Measurements from ENCODE around the gene ULBP2.
"Not testable (repeated sequence)": the region's sequence is repeated elsewhere in the genome, so short reads cannot be mapped to it uniquely, and the experiment has no call there.

ULBP2 gene

DNA sequence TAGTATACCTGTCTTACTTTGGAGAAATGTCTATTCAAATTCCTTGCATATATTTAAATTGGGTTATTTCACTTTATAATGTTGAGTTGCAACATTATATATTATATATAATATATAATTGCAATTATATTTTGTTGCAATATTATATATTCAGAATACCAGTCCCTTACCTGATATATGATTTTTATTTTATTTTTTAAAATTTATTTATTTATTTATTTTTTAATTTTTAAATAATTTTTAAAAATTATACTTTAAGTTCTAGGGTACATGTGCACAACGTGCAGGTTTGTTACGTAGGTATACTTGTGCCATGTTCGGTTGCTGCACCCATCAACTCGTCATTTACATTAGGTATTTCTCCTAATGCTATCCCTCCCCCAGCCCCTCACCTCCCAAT, 14.8 kb upstream of the ULBP2 start:
- DNase-seq: not testable (repeated sequence)

DNA sequence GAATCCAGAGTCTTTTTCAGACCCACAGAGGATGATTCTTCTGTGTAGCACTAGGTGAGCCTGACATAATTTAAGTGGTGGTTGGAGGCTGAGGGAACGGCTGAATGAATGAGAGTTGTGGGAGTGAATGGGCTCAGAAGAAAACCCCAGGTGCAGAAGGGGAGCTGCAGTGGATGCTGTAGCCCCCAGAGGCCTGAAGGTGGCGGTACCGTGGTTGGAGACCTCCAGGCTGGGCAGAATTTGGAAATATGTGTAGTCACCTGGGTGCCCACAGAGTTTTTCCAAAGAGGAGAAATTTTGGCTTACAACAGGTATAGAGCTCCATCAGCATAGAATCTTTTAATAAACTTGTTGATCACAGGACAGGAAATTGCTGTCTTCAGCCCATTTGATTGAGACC, 12.4 kb upstream of the ULBP2 start:
- no peak for DNase-seq

DNA sequence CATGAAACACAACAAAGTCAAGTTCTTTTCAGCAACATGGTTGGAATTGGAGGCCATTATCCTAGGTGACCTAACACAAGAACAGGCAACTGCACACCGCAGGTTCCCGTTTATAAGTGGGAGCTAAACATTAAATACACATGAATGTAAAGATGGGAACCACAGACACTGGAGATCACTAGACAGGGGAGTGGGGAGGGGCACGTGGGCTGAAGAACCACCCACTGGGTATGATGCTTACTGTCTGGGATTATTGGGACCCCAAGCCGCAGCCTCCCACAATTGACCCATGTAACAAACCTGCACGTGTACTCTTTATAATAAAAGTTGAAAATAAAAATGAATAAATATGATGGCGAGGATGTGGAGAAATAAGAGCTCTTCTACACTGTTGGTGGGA, 10.3 kb upstream of the ULBP2 start:
- no peak for DNase-seq

DNA sequence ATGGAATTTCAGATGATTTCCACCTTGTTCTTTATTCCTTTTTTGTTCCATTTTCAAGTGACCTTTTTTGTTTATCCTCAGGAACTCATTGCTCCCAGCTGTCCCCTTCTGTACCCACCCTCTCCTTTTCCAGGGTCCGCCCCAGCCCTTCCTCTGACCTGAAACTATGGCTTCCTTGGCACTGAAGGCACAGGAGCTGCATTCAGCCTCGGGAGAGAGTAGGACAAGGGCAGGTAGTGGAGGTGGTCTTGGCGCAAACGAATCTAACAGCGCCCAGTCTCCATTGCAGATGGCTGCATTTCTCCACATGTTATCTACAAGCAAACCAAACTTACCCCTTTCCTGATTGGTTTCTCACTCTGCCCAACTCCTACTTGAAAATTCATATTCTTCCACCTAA, 8.8 kb upstream of the ULBP2 start:
- no peak for DNase-seq

DNA sequence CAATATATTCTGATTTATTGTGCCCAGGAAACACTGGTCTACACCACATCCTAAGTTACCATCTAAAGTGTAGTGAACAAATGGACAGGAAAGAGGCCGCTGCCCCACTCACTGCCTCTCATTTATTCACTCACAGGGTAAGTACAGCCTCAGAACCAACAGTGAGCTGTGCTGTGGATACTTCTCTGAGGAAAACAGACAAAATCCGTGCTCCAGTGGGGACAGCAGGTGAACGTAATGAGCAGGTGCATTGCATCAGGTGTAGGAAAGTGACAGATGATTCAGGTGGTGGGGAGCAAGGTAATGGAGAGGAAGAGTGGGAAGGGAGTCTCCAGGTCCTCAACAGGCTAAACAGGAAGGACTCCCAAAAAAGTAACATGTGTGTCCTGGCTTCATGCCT, 8.4 kb upstream of the ULBP2 start:
- no peak for DNase-seq

DNA sequence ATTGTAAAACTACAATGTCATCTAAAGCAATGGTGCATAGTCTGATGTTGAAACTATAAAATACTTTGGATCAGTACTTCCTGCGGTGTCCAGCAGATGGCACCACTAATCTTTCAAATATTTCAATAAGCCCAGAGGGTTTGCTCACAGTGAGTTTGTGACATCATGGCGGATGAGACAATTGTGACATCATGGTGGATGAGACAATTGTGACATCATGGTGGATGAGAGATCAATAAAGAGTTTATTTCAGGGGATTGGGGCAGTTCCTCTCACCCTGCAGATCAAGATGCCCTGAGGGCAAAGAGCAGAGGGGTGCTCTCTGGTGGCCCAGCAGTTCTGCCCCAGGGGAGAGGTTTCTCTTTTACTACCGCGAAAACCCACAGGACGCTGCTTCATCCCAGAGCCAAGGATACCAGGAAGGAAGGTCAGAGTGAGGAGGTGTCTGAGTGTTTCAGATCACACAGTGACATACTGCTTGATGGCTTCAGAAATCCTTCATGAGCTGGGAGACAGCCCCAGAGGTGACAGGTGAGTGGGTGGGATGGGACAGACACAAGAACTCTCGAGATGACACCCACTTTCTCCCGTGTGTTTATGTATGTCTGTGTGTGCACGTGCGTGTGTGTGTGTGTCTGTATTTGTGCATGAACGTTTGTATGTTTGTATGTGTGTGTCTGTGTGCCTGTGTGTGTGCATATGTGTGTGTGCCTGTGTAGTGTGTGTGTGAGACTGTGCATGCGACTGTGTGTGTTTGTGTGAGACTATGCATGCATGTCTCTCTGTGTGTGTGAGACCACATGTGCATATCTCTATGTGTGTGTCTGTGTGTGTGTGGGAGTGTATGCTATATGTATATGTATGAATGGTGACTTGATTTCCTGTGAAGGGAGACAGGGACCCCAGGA, 7.3 kb upstream of the ULBP2 start:
- DNase-seq: no peak

DNA sequence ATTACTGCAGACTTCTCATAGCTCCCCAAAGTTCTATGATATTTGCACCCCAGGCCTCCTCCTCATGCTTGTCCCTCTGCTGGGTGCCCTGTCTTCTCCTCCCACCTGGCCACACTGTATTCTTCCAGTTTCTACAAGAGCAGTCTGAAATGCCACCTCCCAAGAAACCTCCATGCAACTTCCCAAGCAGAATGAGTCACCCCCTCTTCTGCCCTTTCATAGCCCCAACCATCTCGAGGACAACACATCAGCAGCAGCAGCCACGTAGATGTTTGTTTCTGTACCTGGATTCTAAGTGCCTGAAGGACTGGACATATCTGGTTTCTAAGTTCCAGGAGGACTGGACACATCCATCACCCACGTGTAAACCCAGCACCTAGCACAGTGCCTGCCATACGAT, 6.6 kb upstream of the ULBP2 start:
- no peak for DNase-seq

DNA sequence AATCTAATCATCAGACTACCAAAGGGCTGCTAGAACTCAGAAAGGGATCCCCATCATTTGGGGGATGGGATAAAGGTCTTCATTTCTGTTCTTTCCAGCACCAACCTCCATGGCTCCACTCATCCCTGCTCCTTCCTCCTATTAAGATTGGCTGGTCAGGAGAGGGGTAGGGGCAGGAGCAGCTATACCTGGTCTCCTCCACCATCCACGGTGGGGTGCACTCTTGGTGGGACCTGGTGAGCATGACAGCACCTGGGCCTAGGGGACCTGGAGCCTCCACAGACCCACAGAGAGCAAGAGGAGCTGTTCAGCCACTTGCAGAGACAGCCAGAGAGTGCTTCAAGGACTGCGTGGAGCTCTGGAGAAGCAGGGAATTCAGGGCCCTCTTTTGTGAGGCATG, 6.1 kb upstream of the ULBP2 start:
- no peak for DNase-seq

DNA sequence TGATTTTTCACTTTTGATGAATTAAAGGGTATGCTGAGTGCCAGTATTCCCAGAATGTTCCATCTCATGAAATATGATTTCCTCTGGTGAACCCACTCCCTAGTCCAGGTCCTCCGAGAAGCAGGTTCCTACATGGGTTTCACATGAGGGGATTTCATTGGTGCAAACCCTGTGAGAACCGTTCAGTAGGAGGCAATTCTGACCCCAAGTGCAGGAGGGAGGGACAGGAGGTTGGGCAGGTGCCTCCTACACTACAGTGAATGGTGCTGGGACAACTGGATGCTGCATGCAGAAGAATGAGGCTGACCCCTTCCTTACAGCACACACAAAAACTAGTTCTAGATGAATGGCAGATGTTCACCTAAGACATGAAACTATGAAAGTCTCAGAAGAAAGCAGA, 5.1 kb upstream of the ULBP2 start:
- DNase-seq: no peak

DNA sequence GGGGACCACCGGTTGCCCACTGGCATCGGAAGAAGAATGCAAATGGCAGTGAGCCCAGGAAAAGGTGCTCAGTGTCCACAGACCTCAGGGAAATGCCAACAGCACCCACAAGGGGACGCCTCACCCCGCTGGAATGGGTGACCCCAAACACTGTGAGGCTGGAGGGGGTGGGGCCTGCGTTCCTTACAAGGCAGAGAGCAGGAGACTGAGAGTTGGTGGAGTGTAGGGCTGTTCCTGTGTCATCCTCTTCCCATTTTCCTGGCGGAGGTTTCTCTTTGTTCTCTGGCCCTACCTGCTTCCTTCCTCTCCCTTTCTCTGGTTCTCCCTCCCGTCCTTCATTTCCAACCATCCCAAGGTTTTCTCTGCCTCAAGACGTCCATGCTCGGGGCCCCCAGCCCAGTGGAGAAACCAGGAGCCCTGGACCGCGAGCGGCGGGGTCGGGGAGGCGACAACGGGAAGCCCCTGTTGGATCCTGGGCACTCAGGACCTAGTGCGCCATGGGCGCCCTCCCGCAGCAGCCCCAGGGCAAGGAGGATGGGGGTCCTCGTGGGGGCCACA, 3.7 kb upstream of the ULBP2 start:
- not testable (repeated sequence) for DNase-seq

DNA sequence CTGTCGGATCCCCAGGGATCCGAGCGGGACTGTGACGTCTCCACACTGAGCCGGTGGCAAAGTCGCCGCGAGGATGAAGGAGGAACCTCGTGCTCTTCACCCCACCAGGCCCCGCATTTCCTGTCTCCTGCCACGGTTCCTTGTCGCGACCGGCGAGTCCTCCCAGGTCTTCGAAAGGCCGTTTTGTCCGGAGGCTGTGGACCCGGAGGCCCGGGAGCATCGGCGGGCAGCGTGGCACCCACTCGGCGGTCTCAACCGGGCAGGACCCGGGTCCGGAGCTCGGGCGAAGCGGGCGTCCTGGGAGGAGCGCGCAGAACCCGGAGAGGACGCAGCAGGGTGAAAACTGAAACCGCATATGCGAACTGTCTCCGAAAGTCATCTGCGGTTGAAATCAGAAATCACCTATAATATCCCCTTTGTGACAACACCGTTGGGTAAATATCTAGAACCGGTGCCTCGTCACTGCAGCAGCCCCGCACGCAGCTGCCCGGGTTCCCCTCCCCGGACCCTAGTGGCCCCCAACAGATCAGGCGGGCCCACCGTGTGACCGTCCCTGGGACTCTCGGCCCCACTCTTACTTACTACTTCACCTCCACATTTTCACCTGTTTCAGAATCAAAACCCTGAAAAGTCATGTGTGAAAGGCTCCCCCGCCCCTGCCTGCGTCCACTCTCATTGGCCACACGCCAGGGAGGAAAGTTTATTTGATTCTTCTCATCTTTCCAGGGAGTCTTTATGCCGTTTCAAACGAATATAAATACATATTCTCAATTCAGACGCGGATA, 3.1 kb upstream of the ULBP2 start:
- DNase-seq: no peak

DNA sequence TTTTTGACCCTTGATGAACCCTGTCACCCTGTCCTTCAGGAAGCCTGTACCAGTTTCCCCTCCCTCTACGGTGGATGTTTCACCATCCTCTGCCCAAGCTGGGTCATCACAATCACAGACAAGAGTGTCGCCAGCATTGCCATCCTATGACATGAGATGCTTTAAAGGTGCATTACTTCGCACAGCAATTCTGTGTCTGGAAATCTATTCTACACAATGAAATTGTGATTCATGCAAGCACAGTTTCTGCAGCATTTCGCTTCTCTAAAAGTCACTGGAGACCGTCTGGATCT, 2.5 kb upstream of the ULBP2 start:
- no peak for DNase-seq

DNA sequence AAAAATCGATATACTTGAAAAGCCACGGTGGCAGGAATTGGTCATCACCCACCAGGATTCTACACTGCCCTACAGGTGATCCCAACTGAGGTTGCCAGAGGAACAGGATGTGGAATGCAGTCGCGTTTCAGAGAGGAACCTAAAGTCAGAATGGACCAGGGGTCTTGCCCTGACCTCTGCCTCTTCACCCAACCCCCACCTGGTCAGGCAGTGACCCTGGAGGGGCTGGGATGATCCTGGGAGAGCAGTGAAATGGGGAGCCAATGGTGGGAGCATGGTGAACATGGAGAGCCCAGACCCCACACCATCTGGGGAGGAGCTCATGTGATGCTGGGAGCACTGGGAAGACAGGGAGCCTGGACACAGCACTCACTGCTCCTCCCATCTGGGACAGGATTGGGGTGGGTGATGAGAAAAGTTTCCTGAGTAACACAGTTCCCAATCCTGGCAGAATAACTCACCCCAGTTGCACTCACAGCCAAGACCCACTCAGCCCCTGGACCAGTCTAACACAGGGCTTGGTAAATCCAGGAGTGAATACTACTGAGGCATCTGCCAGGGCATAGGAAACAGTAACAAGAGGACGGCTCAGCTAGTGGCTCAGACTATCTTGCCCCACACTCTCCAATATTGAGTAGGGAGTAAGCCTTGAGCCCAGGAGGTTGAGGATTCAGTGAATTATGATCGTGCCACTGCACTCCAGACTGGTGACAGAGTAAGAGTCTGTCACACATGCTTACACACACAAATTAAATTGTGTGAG, 1.7 kb upstream of the ULBP2 start:
- DNase-seq: no peak

DNA sequence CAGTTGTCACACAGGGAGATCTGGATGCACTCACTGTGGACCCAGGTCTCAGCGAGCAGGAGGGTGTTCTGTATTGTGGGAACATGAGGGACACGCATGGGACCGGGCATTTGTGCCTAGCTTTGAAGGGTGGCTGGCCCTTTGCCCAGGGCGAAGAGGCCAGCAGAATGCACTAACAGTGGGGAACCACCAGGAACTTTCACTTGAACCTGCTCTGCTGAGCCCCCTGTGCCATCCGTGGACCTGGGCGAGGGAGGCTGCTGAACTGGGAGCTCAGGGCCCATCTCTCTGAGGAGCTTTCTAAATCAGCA, 1.2 kb upstream of the ULBP2 start:
- no peak for DNase-seq

DNA sequence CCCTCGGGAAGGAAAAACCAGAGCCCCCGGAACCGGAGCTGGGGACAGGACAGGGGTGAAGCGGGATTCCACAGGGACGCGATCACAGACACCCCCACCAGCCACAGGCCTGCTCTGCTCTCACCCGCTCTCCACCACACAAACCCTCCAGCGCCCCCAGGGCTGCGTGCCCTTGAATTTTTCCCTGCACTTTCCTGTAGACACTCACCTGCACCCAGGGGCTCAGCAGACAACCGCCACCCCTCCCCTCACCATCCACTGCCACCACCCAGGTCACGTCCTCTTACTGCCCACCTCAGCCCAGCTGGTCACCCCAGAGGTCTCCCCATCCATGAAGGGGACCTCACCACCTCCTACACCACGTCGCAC, 631 bp downstream of the ULBP2 start:
- no peak for DNase-seq

DNA sequence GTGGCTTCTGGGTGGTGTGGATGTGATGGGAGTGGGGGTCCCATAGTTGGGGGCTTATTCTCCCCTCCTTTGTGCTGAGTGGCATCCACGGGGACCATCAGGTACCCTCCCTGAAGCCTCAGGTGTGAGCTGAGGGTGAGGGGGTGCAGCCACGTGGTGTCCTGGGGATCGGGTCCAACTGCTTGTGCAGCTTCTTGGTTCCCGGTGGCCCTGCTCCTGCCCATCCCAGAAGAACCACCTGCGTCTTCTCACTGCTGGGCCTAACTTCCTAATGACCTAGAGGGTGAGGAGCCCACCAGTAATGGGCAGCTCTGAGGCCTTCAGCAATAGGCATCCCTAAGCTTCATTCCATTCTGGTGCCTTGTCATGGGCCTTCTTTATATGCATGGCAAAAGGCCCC, 1.5 kb downstream of the ULBP2 start:
- not testable (repeated sequence) for DNase-seq

DNA sequence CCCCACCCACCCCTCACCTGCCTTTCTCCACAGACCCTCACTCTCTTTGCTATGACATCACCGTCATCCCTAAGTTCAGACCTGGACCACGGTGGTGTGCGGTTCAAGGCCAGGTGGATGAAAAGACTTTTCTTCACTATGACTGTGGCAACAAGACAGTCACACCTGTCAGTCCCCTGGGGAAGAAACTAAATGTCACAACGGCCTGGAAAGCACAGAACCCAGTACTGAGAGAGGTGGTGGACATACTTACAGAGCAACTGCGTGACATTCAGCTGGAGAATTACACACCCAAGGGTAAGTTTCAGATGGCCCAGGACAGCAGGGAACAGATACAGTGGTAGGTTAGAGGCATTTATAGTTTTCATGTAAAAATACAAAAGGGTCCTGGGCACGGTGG, 3.5 kb downstream of the ULBP2 start:
- DNase-seq: not testable (repeated sequence)

DNA sequence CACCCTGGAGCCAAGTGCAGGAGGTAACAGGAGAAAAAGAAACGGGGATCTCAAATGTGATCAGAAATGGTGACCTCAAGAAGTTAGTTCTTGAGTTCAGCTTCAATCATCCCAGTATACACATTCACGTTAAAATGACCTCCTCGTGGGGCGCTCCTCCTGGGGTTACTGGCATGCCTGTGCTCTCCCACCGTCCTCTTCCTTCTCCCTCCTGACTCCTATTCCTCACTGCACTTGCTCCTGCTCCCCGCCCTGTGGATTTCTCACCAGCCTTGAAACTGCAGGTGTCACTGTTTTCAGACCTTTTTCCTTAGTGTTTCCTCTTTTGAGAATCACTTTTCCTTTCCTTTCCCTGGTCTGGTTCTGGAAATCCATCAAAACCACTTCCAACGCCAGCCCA, 4.8 kb downstream of the ULBP2 start:
- DNase-seq: not testable (repeated sequence)

DNA sequence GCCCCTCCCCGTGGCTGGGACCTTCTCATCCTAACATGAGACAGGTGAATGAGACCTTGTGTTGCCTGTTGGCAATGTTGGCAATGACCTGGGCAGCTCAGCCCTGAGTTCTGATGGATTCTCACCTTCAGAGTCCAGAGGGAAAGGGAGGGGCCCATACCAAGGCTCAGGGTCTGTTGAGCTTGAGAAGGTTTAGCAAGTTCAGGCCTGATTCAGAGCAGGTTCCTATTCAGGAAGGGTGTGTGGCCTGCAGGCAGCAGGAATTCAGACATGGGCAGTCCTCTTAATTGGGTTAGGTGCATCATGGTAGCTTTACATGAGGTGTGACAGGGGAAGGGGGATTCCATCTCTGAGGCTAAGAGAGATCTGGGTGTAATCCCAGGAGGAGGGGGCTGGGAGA, 5.7 kb downstream of the ULBP2 start:
- DNase-seq: not testable (repeated sequence)

DNA sequence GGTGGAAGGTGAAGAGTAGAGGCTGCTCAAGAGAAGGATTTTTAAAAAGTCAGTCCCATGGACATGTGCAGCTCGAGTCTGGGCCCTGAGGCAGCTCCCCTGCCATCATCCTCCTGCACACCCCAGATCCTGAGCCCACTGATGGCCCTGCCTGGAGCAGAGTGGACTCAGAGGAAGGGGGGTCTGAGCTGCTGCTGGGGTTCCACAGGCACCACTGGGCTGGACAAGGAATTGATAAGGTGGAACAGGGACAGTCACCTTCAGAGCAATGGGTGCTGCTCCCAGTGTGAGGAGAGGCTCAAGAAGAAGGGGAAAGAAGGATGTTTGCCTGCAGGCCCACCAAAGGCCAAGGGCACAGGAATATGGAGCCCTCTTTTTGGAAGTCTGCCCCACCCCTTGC, 6.2 kb downstream of the ULBP2 start:
- no peak for DNase-seq

DNA sequence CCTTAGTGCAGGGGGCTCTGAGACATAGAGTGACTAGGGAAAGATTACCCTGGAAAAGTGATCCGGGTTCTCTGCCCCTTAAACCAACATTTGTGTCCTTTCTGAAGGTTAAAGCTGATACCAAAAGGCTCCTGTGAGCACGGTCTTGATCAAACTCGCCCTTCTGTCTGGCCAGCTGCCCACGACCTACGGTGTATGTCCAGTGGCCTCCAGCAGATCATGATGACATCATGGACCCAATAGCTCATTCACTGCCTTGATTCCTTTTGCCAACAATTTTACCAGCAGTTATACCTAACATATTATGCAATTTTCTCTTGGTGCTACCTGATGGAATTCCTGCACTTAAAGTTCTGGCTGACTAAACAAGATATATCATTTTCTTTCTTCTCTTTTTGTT, 6.8 kb downstream of the ULBP2 start:
- no peak for DNase-seq

DNA sequence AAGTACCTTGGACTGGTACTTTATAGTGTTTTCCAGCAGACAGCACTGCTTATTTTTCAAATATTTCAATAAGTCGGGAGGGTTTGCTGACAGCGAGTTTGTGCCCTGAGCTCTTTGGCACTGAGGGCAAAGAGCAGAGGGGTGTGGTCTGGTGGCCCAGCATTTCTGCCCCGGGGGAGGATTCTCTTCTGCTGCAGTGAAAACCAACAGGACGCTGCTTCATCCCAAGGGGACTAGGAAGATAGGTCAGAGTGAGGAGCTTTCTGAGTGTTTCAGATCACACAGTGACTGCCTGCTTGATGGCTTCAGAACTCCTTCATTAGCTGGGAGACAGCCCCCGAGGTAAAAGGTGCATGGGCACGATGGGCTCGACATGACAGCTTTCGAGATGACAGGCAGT, 8.6 kb downstream of the ULBP2 start:
- DNase-seq: no peak

DNA sequence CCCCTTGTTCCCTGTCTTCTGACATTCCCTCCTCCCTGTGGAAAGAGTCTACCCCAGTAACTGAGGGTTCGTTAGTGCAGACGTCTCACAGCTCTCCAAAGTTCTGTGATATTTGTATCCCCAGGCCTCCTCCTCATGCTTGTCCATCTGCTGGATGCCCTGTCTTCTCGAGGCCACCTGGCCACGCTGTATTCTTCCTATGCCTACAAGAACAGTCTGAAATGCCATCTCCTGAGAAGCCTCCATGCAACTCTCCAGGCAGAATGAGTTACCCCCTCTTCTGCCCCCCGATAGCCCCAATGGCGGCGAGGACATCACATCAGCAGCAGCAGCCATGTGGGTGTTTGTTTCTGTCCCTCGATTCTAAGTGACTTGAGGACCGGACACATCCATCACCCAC, 9.3 kb downstream of the ULBP2 start:
- DNase-seq: no peak

DNA sequence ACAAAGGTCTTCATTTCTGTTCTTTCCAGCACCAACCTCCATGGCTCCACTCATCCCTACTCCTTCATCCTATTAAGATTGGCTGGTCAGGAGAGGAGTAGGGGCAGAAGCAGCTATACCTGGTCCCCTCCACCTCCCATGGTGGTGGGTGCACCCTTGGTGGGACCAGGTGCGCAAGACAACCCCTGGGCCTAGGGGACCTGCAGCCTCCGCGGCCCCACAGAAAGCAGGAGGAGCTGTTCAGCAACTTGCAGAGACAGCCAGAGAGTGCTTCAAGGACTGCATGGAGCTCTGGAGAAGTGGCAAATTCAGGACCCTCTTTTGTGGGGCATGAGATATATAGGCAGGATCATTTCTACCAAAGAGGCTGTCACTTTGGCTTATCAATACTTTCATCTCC, 9.8 kb downstream of the ULBP2 start:
- no peak for DNase-seq
